B cell (primary cell): Measurements from ENCODE around the gene CCDC124. TPM values are rescaled to one million over a fixed set of nuclear protein-coding genes. Genes with fewer than 3 reads are reported as not detected.

Source experiments
- ATAC-seq: fragments of 200-7000 bp; cut with Tn5 transposase; one replicate; pipeline ENCODE4 v1.10.0; 2021; ENCODE audit warnings: low read depth, mild to moderate bottlenecking, moderate number of reproducible peaks, moderate library complexity
- CTCF ChIA-PET: fragments of 350-600 bp; sonication (Branson Sonifier 250); formaldehyde crosslinking; loops from one replicate; lab custom pipeline; 2021; ENCODE audit warnings: antibody characterized with exemption, inconsistent platforms; lab: Charles Lee
- POLR2A ChIA-PET: fragments of 350-600 bp; sonication (Branson Sonifier 250); formaldehyde crosslinking; loops from one replicate; lab custom pipeline; 2021; ENCODE audit warnings: antibody characterized with exemption; lab: Charles Lee
- DNase-seq: peaks from one replicate; pipeline ENCODE4 v3.0.0; 2013
- H2AFZ ChIP-seq: 2 replicates; pipeline ENCODE4 v1.6.1; 2012; ENCODE audit warnings: mild to moderate bottlenecking, low read depth, low read length; ENCODE audit not compliant: insufficient read depth, poor library complexity, severe bottlenecking
- H3K27ac ChIP-seq, 2 donors: 1 replicate in 1 of 2; 2 replicates in 1 of 2; pipeline ENCODE4 v1.5.1; 2012 to 2013; ENCODE audit warnings: low read length in 2 of 2, mild to moderate bottlenecking in 2 of 2, moderate library complexity in 1 of 2
- H3K27me3 ChIP-seq, 4 experiments: fragments of 200-600 bp in 1 of 4; sonication (generic) in 1 of 4; replicated peaks in 1 of 4; 1 replicate in 2 of 4; 2 replicates in 2 of 4; pipeline versions ENCODE4 v1.6.1 to v1.7.0; 2013 to 2016; ENCODE audit warnings: low read length in 3 of 4, mild to moderate bottlenecking in 2 of 4, mixed read lengths in 1 of 4, moderate library complexity in 1 of 4; ENCODE audit not compliant: insufficient read depth in 4 of 4, control insufficient read depth in 3 of 4; ENCODE audit errors: control extremely low read depth in 1 of 4
- H3K36me3 ChIP-seq, 2 experiments: replicated peaks in 1 of 2; 1 replicate in 1 of 2; 2 replicates in 1 of 2; pipeline versions ENCODE4 v1.6.1 to v1.7.1; 2013; ENCODE audit warnings: low read length in 1 of 2; ENCODE audit not compliant: insufficient read depth in 2 of 2, control insufficient read depth in 1 of 2; ENCODE audit errors: control extremely low read depth in 1 of 2, extremely low read depth in 1 of 2
- H3K4me1 ChIP-seq, 2 donors: fragments of 200-600 bp in 1 of 2; sonication (generic) in 1 of 2; 1 replicate in 1 of 2; 2 replicates in 1 of 2; pipeline versions ENCODE4 v1.5.1 to v1.6.1; 2013 to 2017; ENCODE audit warnings: low read length in 2 of 2; ENCODE audit not compliant: control insufficient read depth in 2 of 2, insufficient read depth in 2 of 2
- H3K4me2 ChIP-seq: replicated peaks from 2 replicates; pipeline ENCODE3; 2012; ENCODE audit warnings: mild to moderate bottlenecking, low read depth, low read length; ENCODE audit not compliant: poor library complexity, severe bottlenecking
- H3K4me3 ChIP-seq, 5 experiments: fragments of 200-600 bp in 1 of 5; sonication (generic) in 1 of 5; 1 replicate in 3 of 5; 2 replicates in 2 of 5; pipeline versions ENCODE4 v1.5.1 to v1.7.0; 2011 to 2016; ENCODE audit warnings: low read length in 4 of 5, mild to moderate bottlenecking in 4 of 5, low read depth in 2 of 5, control low read depth in 1 of 5, moderate library complexity in 1 of 5; ENCODE audit not compliant: insufficient read depth in 1 of 5; ENCODE audit errors: control extremely low read depth in 1 of 5, extremely low read depth in 1 of 5
- H3K79me2 ChIP-seq: fragments of 200-600 bp; sonication (generic); one replicate; pipeline ENCODE4 v1.6.0; 2016; ENCODE audit warnings: low read length; ENCODE audit not compliant: control insufficient read depth, insufficient read depth
- H3K9ac ChIP-seq: fragments of 200-600 bp; sonication (generic); 2 replicates; pipeline ENCODE4 v1.6.1; 2017; ENCODE audit warnings: mild to moderate bottlenecking, low read length, moderate library complexity
- H3K9me3 ChIP-seq, 3 donors: one replicate each; pipeline versions ENCODE4 v1.6.1 to v1.7.1; 2013; ENCODE audit warnings: low read length in 2 of 3; ENCODE audit not compliant: control insufficient read depth in 2 of 3, insufficient read depth in 1 of 3; ENCODE audit errors: control extremely low read depth in 1 of 3
- H4K20me1 ChIP-seq: 2 replicates; pipeline ENCODE4 v1.6.0; 2012; ENCODE audit warnings: mild to moderate bottlenecking, low read length; ENCODE audit not compliant: insufficient read depth, control insufficient read depth, poor library complexity, severe bottlenecking
- H3K27ac Mint-ChIP-seq: one replicate; pipeline ENCODE4 v1.8.0; 2021; ENCODE audit warnings: mixed read lengths
- H3K27me3 Mint-ChIP-seq: one replicate; pipeline ENCODE4 v1.8.0; 2021; ENCODE audit warnings: mixed read lengths
- H3K4me1 Mint-ChIP-seq: one replicate; pipeline ENCODE4 v1.8.0; 2021; ENCODE audit warnings: mixed read lengths
- H3K4me3 Mint-ChIP-seq: one replicate; pipeline ENCODE4 v1.8.0; 2021; ENCODE audit warnings: mixed read lengths
- H3K9me3 Mint-ChIP-seq: one replicate; pipeline ENCODE4 v1.8.0; 2022; ENCODE audit warnings: mixed read lengths; ENCODE audit not compliant: insufficient read depth
- EZH2 ChIP-seq: IDR thresholded peaks from 2 replicates; pipeline ENCODE4 v1.6.1; 2012; ENCODE audit warnings: borderline replicate concordance, low read depth, mild to moderate bottlenecking, moderate library complexity, low read length; ENCODE audit not compliant: insufficient read depth, poor library complexity, severe bottlenecking
- WGBS: methylation state at CpG from one replicate; pipeline ENCODE4 v1.1.5; 2013; ENCODE audit warnings: missing lambda C conversion rate; ENCODE audit not compliant: insufficient coverage; 5-methylcytosine and 5-hydroxymethylcytosine counted together
- intact Hi-C: fragments of 100-400 bp; cut with micrococcal nuclease; formaldehyde crosslinking; loops from one replicate; pipeline ENCODE4 v1.10.0; 2022
- polyA plus RNA-seq: library from polyadenylated mRNA; depleted of rRNA; stranded (reverse); fragments of >200 nt; gene quantifications from 2 replicates; pipeline ENCODE4 v1.2.3, GENCODE V29; 2012
- total RNA-seq, 2 donors: library from RNA; stranded (reverse); fragments of 120-200 nt in 1 of 2; gene quantifications; 1 replicate in 1 of 2; 2 replicates in 1 of 2; pipeline versions ENCODE4 v1.2.3 to v1.2.4, GENCODE V29; 2013 to 2022
- TF ChIP-seq, protein P1 (sequence below): fragments of 200-600 bp; IDR thresholded peaks from one replicate; pipeline ENCODE4 v1.8.0; 2022; ENCODE audit warnings: antibody characterized with exemption, mild to moderate bottlenecking

The CCDC124 gene
- total and polyA plus RNA-seq, 2 donors (not counting 1 experiment from before 2014, with no cell fraction given): 25.0 to 57.8 TPM

DNA sequence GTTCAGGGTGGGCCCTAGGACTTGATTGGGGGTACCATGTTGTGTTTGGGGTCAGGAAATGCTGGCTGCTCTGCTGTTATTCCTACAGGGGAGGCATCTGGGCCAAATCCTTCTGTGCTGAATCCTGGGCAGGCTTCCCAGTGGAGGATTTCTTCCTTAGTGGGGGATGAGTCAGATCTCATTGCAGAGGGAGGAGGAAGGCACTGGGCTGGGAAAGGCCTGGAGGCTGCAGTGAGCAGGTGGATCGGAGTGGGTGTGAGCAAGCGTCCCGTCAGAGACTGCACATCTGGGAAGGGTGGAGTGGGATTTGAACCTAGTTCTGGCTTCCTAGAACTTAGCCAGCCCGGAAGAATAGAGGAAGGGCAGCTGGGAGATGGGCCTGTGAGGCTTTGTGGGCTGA lies 11.5 kb downstream of the CCDC124 start:
- ChIA-PET POLR2A (interaction anchor here (0.8 kb wide), 1 partner anchor 144 kb away, joined by 5 read pairs; no protein-coding TSS in a partner anchor), CTCF (interaction anchor here (8.1 to 8.7 kb wide), 2 partner anchors 11 to 54 kb away, joined by 51 to 117 read pairs; partner anchors contain the start of gene CCDC124)
- Mint-ChIP-seq H3K4me1 (peaks cover 24% of the 10 kb centered on the region), H3K27me3 (no peaks in the 10 kb centered on the region), H3K4me3 (no peak overlapping the region), H3K27ac (no peak overlapping the region), H3K9me3 (no peaks in the 10 kb centered on the region)
- Histone ChIP-seq H3K27me3 (peaks cover 0 to 6% (median 2%) of the 10 kb centered on the region in 4 experiments), H3K9me3 (no peaks in the 10 kb centered on the region), H3K4me1 (peaks cover 17 to 26% of the 10 kb centered on the region in 2 donors), H3K27ac (no peak overlapping the region), H3K79me2 (peaks cover 3% of the 10 kb centered on the region), H4K20me1 (no peaks in the 10 kb centered on the region), H3K36me3 (peaks cover 0 to 15% of the 10 kb centered on the region in 2 experiments), H2AFZ (no peak overlapping the region), H3K4me3 (no peak overlapping the region), H3K4me2 (no peak overlapping the region), H3K9ac (no peak overlapping the region)
- intact Hi-C loops: no loop called here
- no peak for DNase-seq
- TF ChIP-seq, protein P1, sequence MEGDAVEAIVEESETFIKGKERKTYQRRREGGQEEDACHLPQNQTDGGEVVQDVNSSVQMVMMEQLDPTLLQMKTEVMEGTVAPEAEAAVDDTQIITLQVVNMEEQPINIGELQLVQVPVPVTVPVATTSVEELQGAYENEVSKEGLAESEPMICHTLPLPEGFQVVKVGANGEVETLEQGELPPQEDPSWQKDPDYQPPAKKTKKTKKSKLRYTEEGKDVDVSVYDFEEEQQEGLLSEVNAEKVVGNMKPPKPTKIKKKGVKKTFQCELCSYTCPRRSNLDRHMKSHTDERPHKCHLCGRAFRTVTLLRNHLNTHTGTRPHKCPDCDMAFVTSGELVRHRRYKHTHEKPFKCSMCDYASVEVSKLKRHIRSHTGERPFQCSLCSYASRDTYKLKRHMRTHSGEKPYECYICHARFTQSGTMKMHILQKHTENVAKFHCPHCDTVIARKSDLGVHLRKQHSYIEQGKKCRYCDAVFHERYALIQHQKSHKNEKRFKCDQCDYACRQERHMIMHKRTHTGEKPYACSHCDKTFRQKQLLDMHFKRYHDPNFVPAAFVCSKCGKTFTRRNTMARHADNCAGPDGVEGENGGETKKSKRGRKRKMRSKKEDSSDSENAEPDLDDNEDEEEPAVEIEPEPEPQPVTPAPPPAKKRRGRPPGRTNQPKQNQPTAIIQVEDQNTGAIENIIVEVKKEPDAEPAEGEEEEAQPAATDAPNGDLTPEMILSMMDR: no peak
- no peak for TF ChIP-seq EZH2
- WGBS: 95% methylated on average over 4 of the region's 4 CpGs
- no peak for ATAC-seq
